Liver (tissue), 9 donors: ENCODE results near the gene ACOXL. TPM values are rescaled to one million over a fixed set of nuclear protein-coding genes. Genes with fewer than 3 reads are reported as not detected.

ENCODE experiments used
- DNase-seq: peaks from one replicate; pipeline ENCODE4 v3.0.0-alpha.2; 2017; ENCODE audit warnings: low spot score
- H3K27ac ChIP-seq, 2 donors: one replicate each; pipeline ENCODE4 v1.7.0; 2013; ENCODE audit warnings: inconsistent platforms in 2 of 2, low read length in 2 of 2, control low read depth in 1 of 2, low read depth in 1 of 2, mild to moderate bottlenecking in 1 of 2
- H3K27me3 ChIP-seq, 4 donors: one replicate each; pipeline versions ENCODE4 v1.6.1 to v1.7.0; 2013; ENCODE audit warnings: low read length in 3 of 4, inconsistent platforms in 1 of 4, mild to moderate bottlenecking in 1 of 4, moderate library complexity in 1 of 4; ENCODE audit not compliant: control insufficient read depth in 4 of 4, insufficient read depth in 4 of 4
- H3K36me3 ChIP-seq, 4 donors: one replicate each; pipeline versions ENCODE4 v1.6.1 to v1.7.0; 2013; ENCODE audit warnings: low read length in 3 of 4, mild to moderate bottlenecking in 3 of 4, low read depth in 1 of 4, moderate library complexity in 1 of 4; ENCODE audit not compliant: control insufficient read depth in 4 of 4, insufficient read depth in 3 of 4
- H3K4me1 ChIP-seq, 4 donors: one replicate each; pipeline versions ENCODE4 v1.6.1 to v1.7.0; 2013; ENCODE audit warnings: low read length in 3 of 4, mild to moderate bottlenecking in 3 of 4, moderate library complexity in 1 of 4; ENCODE audit not compliant: control insufficient read depth in 4 of 4, insufficient read depth in 4 of 4
- H3K4me3 ChIP-seq, 3 donors: one replicate each; pipeline versions ENCODE4 v1.6.1 to v1.7.0; 2013; ENCODE audit warnings: low read length in 3 of 3, control low read depth in 1 of 3, low read depth in 1 of 3, mild to moderate bottlenecking in 1 of 3
- H3K9ac ChIP-seq, 2 donors: one replicate each; pipeline ENCODE4 v1.7.0; 2013; ENCODE audit warnings: low read length in 2 of 2, mild to moderate bottlenecking in 2 of 2, moderate library complexity in 2 of 2, control low read depth in 1 of 2, low read depth in 1 of 2
- H3K9me3 ChIP-seq, 4 donors: one replicate each; pipeline versions ENCODE4 v1.6.1 to v1.7.0; 2013; ENCODE audit warnings: low read length in 3 of 4; ENCODE audit not compliant: control insufficient read depth in 4 of 4
- FOXA1 ChIP-seq: IDR thresholded peaks from 2 replicates; pipeline ENCODE4 v1.6.1; 2016; ENCODE audit warnings: antibody characterized with exemption
- FOXA2 ChIP-seq: IDR thresholded peaks from 2 replicates; pipeline ENCODE4 v1.6.1; 2016; ENCODE audit warnings: antibody characterized with exemption
- GABPA ChIP-seq, 2 donors: IDR thresholded peaks in 1 of 2; conservative IDR thresholded peaks in 1 of 2; 2 replicates each; pipeline ENCODE4 v1.6.1; 2016; ENCODE audit warnings: antibody characterized with exemption in 2 of 2, mild to moderate bottlenecking in 1 of 2, moderate library complexity in 1 of 2
- HNF4G ChIP-seq: IDR thresholded peaks from 2 replicates; pipeline ENCODE4 v1.6.1; 2016; ENCODE audit warnings: antibody characterized with exemption
- JUND ChIP-seq, 2 donors: IDR thresholded peaks; 2 replicates each; pipeline ENCODE4 v1.6.1; 2016; ENCODE audit warnings: antibody characterized with exemption in 2 of 2
- MAX ChIP-seq: IDR thresholded peaks from 2 replicates; pipeline ENCODE4 v1.6.1; 2016; ENCODE audit warnings: antibody characterized with exemption
- RXRA ChIP-seq, 2 donors: IDR thresholded peaks; 2 replicates each; pipeline ENCODE4 v1.6.1; 2017 to 2018; ENCODE audit warnings: antibody characterized with exemption in 2 of 2, mild to moderate bottlenecking in 1 of 2
- WGBS: extraction: QIAGEN DNeasy Blood & Tissue Kit; methylation state at CpG from one replicate; pipeline ENCODE4 v1.1.7; 2013; 5-methylcytosine and 5-hydroxymethylcytosine counted together
- polyA plus RNA-seq, 2 donors: library from polyadenylated mRNA; stranded (reverse) in 1 of 2; unstranded in 1 of 2; fragments of 200-250 nt in 1 of 2; fragments of >200 nt in 1 of 2; fragmentation: Nextera tagmentation in 1 of 2; extraction: Ambion mirVana in 1 of 2; gene quantifications; one replicate each; pipeline versions ENCODE4 v1.2.1 to v1.2.3, GENCODE V29; 2013 to 2015
- total RNA-seq, 2 donors: library from RNA; depleted of rRNA; stranded (reverse); fragments of >200 nt; gene quantifications; one replicate each; pipeline ENCODE4 v1.2.3, GENCODE V29; 2014
- TF ChIP-seq, protein P1 (sequence below): IDR thresholded peaks from 2 replicates; pipeline ENCODE4 v1.6.1; 2016; ENCODE audit warnings: antibody characterized with exemption
- TF ChIP-seq, protein P2 (sequence below): fragments of 150-350 bp; IDR thresholded peaks from 2 replicates; pipeline ENCODE4 v1.5.1; 2017; ENCODE audit warnings: improper control_type of control experiment, low read depth, low read length; ENCODE audit not compliant: missing input control
- TF ChIP-seq, protein P3 (sequence below): IDR thresholded peaks from 2 replicates; pipeline ENCODE4 v1.6.1; 2016; ENCODE audit warnings: antibody characterized with exemption, mild to moderate bottlenecking
- donor health status: healthy.
- donor health status: healthy.
- donor health status: healthy.
- donor health status: healthy.
- donor health status: healthy.

Gene ACOXL
- total and polyA plus RNA-seq, 4 donors: 0.07 TPM; not detected in 3

GRCh38 chr2:111116011-111116746 lies 383.8 kb downstream of the ACOXL start:
- 55% methylated on average over 7 of the region's 7 CpGs for WGBS

More at GRCh38 chr2:111116011-111116746, 383.8 kb downstream of the ACOXL start:
- Histone ChIP-seq H3K9me3 (peaks cover 0 to 5% (median 1%) of the 10 kb centered on the region in 4 donors), H3K4me1 (peaks cover 5 to 35% (median 24%) of the 10 kb centered on the region in 4 donors), H3K36me3 (no peaks in the 10 kb centered on the region), H3K9ac (no peak overlapping the region), H3K4me3 (no peak overlapping the region), H3K27ac (no peak overlapping the region), H3K27me3 (no peaks in the 10 kb centered on the region)
- no peak for TF ChIP-seq RXRA (IDR thresholded peaks at IDR 0.05)
- TF ChIP-seq FOXA1: no peak
- no peak for TF ChIP-seq FOXA2
- TF ChIP-seq, protein P1, sequence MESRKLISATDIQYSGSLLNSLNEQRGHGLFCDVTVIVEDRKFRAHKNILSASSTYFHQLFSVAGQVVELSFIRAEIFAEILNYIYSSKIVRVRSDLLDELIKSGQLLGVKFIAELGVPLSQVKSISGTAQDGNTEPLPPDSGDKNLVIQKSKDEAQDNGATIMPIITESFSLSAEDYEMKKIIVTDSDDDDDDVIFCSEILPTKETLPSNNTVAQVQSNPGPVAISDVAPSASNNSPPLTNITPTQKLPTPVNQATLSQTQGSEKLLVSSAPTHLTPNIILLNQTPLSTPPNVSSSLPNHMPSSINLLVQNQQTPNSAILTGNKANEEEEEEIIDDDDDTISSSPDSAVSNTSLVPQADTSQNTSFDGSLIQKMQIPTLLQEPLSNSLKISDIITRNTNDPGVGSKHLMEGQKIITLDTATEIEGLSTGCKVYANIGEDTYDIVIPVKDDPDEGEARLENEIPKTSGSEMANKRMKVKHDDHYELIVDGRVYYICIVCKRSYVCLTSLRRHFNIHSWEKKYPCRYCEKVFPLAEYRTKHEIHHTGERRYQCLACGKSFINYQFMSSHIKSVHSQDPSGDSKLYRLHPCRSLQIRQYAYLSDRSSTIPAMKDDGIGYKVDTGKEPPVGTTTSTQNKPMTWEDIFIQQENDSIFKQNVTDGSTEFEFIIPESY: no peak
- no peak for TF ChIP-seq GABPA (IDR thresholded peaks at IDR 0.05 in 1 of 2, conservative IDR thresholded peaks at IDR 0.05 in 1 of 2)
- TF ChIP-seq, protein P2, sequence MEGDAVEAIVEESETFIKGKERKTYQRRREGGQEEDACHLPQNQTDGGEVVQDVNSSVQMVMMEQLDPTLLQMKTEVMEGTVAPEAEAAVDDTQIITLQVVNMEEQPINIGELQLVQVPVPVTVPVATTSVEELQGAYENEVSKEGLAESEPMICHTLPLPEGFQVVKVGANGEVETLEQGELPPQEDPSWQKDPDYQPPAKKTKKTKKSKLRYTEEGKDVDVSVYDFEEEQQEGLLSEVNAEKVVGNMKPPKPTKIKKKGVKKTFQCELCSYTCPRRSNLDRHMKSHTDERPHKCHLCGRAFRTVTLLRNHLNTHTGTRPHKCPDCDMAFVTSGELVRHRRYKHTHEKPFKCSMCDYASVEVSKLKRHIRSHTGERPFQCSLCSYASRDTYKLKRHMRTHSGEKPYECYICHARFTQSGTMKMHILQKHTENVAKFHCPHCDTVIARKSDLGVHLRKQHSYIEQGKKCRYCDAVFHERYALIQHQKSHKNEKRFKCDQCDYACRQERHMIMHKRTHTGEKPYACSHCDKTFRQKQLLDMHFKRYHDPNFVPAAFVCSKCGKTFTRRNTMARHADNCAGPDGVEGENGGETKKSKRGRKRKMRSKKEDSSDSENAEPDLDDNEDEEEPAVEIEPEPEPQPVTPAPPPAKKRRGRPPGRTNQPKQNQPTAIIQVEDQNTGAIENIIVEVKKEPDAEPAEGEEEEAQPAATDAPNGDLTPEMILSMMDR: no peak
- TF ChIP-seq HNF4G: no peak
- TF ChIP-seq JUND (IDR thresholded peaks at IDR 0.05): no peak
- no peak for TF ChIP-seq MAX
- TF ChIP-seq, protein P3, sequence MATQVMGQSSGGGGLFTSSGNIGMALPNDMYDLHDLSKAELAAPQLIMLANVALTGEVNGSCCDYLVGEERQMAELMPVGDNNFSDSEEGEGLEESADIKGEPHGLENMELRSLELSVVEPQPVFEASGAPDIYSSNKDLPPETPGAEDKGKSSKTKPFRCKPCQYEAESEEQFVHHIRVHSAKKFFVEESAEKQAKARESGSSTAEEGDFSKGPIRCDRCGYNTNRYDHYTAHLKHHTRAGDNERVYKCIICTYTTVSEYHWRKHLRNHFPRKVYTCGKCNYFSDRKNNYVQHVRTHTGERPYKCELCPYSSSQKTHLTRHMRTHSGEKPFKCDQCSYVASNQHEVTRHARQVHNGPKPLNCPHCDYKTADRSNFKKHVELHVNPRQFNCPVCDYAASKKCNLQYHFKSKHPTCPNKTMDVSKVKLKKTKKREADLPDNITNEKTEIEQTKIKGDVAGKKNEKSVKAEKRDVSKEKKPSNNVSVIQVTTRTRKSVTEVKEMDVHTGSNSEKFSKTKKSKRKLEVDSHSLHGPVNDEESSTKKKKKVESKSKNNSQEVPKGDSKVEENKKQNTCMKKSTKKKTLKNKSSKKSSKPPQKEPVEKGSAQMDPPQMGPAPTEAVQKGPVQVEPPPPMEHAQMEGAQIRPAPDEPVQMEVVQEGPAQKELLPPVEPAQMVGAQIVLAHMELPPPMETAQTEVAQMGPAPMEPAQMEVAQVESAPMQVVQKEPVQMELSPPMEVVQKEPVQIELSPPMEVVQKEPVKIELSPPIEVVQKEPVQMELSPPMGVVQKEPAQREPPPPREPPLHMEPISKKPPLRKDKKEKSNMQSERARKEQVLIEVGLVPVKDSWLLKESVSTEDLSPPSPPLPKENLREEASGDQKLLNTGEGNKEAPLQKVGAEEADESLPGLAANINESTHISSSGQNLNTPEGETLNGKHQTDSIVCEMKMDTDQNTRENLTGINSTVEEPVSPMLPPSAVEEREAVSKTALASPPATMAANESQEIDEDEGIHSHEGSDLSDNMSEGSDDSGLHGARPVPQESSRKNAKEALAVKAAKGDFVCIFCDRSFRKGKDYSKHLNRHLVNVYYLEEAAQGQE: no peak
- no peak for DNase-seq
